ENCODE data around the gene EFNA5. TPM values are rescaled to one million over a fixed set of nuclear protein-coding genes. Genes with fewer than 3 reads are reported as not detected.

Gene EFNA5
- total RNA-seq, 4 donors from 2014 or later: 21.3 to 47.0 (median 29.3) TPM

DNA sequence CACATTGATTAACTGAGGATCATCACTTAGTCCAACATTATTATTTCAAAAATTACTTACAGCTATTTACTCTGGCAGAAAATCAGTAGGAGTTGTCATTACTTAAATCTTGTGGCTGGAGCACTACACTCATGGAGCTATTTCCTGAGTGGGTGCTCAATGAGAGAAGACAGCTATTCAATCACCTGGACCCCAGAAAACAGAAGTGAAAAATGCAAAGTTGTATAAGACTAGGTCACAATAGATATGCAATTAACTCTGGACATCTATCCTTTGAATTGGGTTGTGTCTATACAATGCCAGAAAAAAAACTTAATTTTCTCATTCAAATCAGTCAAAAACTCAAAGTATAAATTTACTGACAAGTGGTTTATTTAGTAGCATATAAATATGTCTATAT lies 340.9 kb downstream of the EFNA5 start:
- Histone ChIP-seq H3K4me3 (no peak overlapping the region), H3K4me1 (peaks cover 3% of the 10 kb centered on the region), H3K27ac (no peak overlapping the region), H3K36me3 (no peaks in the 10 kb centered on the region), H3K27me3 (no peaks in the 10 kb centered on the region), H3K9me3 (no peaks in the 10 kb centered on the region)
- no peak for DNase-seq (ENCODE audit: low spot score in 2 of 2)
- TF ChIP-seq EP300 (IDR thresholded peaks at IDR 0.05) (no peak), POLR2AphosphoS5 (IDR thresholded peaks at IDR 0.05) (no peak), POLR2A (IDR thresholded peaks at IDR 0.05) (no peak)
- TF ChIP-seq, protein P1, sequence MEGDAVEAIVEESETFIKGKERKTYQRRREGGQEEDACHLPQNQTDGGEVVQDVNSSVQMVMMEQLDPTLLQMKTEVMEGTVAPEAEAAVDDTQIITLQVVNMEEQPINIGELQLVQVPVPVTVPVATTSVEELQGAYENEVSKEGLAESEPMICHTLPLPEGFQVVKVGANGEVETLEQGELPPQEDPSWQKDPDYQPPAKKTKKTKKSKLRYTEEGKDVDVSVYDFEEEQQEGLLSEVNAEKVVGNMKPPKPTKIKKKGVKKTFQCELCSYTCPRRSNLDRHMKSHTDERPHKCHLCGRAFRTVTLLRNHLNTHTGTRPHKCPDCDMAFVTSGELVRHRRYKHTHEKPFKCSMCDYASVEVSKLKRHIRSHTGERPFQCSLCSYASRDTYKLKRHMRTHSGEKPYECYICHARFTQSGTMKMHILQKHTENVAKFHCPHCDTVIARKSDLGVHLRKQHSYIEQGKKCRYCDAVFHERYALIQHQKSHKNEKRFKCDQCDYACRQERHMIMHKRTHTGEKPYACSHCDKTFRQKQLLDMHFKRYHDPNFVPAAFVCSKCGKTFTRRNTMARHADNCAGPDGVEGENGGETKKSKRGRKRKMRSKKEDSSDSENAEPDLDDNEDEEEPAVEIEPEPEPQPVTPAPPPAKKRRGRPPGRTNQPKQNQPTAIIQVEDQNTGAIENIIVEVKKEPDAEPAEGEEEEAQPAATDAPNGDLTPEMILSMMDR (IDR thresholded peaks at IDR 0.05): no peak

All from suprapubic skin (tissue), 4 donors.